ENCODE results near the gene SYNJ2.

Gene SYNJ2

GRCh38 chr6:157998707-157999167, 17.1 kb downstream of the SYNJ2 start:
- DNase-seq (ENCODE audit: low spot score), result no peak

- no peak for DNase-seq (ENCODE audit: low spot score)
Measured at GRCh38 chr6:157999168-158000051, 17.7 kb downstream of the SYNJ2 start.

DNA sequence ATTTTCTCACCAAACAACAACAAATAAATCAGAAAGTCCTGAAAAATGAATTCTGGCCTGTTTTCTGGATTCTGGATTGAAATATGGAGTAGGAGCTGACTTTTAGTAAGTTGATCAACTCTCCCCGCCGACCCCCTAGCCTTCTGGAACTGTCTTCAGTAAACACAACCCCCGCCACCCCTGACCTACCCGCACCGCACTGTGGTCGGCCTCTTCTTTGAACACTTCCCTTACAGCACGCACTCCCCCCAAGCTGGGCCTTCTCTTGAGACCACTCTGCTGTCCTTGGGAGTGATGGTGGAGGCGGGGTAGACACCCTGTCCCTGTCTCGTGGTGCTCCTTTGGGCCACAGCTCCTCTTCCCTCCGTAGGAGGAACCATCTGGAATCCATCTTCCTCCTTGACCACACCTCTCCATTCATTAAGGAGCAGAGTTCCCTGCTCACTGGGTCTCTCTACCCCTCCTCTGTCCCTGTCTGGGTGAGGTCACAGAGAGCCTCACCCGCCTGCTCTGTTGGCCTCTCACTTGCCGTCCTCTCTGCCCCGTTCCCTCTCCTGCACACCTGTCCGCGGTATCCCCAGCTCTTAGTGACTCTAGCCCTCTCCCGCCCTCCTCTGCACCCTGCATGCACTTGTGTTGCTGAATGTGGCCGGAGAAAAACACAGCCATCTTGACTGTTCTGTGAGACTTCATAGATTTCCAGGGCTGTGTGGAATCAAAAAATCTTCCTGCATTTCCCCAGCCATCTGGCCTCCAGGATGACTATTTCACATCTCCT, 19.1 kb downstream of the SYNJ2 start:
- no peak for DNase-seq (ENCODE audit: low spot score)

GRCh38 chr6:158002249-158002950, 20.7 kb downstream of the SYNJ2 start:
- DNase-seq (ENCODE audit: low spot score), result no peak

DNA sequence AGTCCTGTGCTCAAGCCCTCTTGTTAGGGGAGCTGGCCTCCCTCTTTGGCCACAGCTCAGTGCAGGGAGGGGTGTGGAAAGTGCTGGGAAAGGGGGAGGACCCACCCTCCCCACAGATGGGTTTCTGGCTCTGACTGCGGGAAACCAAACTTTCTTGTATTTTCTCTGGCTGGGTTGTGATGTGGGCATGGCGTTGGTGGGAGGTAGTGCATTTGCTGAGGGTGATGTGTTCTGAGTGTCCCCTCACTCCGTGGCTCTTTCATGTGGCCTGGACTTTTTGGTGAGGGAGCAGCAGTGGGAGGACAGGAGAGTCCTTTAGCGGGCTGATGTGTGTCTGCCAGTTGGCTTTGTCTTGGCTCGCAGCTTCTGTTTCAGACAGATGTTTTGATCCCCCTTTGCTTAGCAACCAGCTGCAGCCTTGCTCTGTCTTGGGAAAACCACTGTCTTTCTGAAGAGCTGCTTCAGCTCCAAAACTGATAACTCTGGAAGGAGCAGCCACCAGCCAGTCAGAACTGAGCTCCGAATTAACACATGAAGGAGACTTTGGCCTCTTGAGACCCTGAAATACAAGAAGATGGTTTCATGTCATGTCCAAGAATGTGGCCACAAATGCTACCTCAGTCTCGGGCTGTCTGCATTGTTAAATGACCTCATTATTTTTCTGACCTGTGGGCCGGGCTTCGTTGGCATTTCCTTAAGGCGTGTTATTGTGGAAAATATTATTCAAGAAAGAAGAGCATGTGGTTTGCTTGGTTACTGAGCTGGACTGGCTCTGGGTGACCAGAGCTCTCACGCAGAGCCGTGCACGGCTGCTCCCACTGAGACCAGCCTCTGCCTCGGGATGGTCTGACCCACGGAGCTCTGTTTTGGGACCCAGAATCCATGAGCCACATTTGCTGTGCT, 21.5 kb downstream of the SYNJ2 start:
- no peak for DNase-seq (ENCODE audit: low spot score)

GRCh38 chr6:158003910-158004700, 22.4 kb downstream of the SYNJ2 start:
- DNase-seq (ENCODE audit: low spot score), result no peak

- DNase-seq (ENCODE audit: low spot score), result no peak
Measured at GRCh38 chr6:158004701-158005095, 23.0 kb downstream of the SYNJ2 start.

DNA sequence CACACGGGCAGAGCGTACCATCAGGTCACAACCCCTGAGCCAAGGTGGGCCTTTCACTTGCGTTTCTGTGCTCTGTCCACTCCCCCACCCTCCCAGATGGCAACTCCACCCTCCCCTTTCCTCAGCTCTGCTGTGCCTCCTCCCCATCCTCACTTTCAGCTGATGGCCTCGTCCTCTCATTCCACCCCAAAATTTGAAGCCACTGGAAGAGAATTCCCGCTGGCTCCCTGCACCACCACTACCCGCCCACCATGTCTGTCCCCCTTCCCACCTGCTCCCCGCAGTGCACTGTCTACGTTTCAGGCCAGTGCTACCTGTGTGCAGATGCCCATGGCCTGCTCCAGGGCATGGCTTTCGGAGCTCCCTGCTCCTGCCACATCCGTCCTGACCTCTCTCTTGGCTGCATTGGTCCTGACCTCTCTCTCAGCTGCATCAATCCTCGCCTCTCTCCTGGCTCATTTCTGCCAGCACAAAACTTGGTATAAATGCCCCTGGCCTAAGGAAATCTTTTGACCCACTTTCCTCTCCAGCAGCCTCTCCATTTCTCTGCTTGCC, 24.0 kb downstream of the SYNJ2 start:
- no peak for DNase-seq (ENCODE audit: low spot score)

DNA sequence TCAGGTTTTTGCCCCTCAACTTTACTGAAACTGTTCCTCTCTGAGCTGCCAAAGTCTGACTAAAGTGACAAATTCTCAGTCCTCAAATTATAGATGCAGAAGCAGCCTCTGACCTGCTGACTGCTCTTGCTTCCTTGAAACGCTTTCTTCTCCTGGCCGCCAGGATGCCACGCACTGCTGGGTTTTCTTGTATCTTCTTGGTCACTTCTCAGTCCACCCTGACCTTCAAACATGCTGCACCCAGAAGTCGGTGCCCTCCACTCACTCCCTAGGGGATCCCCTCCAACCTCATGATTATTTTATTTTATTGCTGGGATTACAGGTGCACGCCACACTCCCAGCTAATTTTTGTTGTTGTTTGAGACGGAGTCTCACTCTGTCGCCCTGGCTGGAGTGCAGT, 24.7 kb downstream of the SYNJ2 start:
- no peak for DNase-seq (ENCODE audit: low spot score)

DNA sequence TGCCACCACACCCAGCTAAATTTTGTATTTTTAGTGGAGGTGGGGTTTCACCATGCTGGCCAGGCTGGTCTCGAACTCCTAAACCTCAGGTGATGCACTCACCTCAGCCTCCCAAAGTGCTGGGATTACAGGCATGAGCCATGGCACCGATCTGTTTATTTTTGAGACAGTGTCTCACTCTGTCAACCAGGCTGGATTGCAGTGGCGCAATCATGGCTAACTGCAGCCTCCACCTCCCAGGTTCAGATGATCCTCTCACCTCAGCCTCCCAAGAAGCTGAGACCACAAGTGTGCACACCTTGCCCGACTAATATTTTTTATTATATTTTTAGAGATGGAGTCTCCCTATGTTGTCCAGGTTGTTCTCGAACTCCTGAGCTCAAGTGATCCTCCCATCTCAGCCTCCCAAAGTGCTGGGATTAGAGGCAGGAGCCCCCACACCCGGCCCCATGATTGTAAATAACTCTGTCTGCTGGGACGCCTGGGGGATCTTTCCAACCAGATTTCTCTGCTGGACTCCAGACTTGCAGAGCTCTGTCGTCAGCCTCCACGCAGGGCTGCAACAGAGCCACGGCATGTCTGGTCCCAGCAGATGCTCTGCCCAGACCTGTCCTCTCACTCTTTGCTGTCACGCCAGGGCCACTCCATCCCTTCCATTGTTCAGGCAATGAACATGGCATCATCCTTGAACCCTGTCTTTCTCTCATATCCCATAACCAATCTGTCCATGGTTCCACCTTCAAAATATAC, 25.3 kb downstream of the SYNJ2 start:
- DNase-seq (ENCODE audit: low spot score), result no peak

- no peak for DNase-seq (ENCODE audit: low spot score)
Measured at GRCh38 chr6:158008864-158009113, 27.1 kb downstream of the SYNJ2 start.

DNA sequence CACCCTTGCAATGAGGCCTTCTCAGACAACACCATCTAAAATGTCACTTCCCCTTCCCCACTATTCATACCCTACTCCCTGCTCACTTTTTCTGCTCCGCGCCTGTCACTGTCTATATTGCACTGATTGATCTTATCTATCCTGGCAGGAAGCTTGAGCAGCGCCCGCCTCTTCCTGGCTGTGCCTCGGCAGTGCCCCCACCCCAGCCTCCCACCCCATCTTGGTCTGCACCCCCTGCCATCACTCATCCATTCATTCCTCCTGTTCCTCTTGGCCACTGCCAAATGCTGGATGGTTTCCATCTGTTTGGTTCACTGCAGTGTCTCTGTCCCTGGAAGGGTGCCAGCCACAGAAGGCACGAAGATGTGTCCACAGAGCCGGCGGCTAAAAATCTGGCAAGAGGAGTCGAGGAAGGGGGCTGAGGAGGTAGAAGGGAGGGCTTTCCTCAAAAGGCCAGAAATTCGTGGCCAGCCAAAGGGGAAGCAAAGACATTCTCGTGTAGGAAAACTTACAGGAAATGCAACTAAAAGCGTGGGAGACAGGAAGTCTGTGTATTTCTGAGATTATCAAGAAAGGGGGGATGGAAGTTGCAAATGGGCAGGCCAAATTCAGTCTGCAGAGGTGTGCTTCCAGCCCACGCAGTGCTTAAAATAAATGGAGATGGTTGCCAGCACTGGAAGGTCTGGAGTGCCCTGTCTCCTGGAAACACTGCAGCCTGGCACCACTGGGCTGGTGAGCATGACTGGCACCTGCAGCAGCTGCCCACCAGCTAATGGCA, 27.6 kb downstream of the SYNJ2 start:
- no peak for DNase-seq (ENCODE audit: low spot score)

- DNase-seq (ENCODE audit: low spot score), result no peak
Measured at GRCh38 chr6:158009935-158010585, 28.4 kb downstream of the SYNJ2 start.

- DNase-seq (ENCODE audit: low spot score), result no peak
Measured at GRCh38 chr6:158010591-158011477, 29.2 kb downstream of the SYNJ2 start.

DNA sequence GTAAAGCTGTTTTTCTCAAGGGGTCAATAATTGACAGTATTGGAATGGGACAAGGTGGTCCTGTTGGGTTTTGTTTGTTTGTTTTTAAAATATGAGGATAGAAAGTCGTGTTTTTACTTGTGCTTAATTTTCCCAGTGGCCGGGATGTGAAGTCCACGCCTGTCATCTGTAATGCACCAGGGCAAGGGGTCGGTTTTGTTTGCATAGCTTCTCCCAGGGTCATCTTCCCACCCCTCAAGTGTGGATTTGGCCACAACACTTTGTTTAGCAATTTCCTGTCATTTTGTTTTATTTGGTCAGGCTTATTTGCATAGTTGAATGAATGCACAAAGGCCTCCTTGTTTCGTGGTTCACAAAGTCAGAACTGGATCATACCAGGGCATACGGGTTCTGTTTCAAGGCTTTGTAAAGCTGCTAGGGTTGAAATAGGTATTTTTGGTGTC, 29.8 kb downstream of the SYNJ2 start:
- no peak for DNase-seq (ENCODE audit: low spot score)

DNA sequence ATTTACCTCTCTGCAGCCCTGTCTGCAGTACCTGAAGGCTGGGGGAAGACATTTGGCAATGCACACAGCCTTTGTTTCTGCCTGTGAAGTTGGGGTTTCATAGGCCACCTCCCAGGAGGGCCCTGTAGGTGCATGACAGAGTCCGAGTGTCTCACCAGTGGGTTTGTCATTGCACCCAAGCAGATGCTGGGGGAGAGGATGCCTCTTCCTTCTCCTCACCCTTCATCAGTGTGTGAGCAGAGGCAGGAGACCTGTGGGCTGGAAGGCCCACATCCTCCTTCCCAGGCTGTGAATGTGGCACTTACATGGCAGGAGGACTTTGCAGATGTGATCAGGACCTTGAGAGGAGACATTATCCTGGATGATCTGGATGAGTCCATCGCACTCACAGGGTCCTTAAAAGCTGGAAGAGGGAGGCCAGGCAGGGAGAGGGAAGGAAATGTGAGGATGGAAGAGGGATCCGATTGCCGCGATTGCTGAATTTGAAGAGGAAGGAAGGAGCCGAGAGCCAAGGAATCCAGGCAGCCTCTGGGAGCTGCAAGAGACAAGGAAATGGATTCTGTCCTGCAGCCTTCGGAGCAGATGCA, 30.4 kb downstream of the SYNJ2 start:
- DNase-seq (ENCODE audit: low spot score), result no peak

GRCh38 chr6:158013904-158014504, 32.3 kb downstream of the SYNJ2 start:
- no peak for DNase-seq (ENCODE audit: low spot score)

Data from hematopoietic multipotent progenitor cell treated with erythropoietin and hydrocortisone succinate and interleukin-3 and kit ligand, for 15 days (in vitro differentiated cells).